Activated CD4-positive, alpha-beta T cell treated with anti-CD3 and anti-CD28 coated beads, Interleukin-2, Interleukin-4, amounts not matched to agents 100 ng/mL and 50 ng/mL, durations not matched to agents 16 hours and 8 hours (primary cell): Measurements from ENCODE around the gene MRPL10.

Experiments used
- DNase-seq: peaks from one replicate; pipeline ENCODE4 v3.0.0-alpha.2; 2020; ENCODE audit warnings: low spot score

The MRPL10 gene

DNA sequence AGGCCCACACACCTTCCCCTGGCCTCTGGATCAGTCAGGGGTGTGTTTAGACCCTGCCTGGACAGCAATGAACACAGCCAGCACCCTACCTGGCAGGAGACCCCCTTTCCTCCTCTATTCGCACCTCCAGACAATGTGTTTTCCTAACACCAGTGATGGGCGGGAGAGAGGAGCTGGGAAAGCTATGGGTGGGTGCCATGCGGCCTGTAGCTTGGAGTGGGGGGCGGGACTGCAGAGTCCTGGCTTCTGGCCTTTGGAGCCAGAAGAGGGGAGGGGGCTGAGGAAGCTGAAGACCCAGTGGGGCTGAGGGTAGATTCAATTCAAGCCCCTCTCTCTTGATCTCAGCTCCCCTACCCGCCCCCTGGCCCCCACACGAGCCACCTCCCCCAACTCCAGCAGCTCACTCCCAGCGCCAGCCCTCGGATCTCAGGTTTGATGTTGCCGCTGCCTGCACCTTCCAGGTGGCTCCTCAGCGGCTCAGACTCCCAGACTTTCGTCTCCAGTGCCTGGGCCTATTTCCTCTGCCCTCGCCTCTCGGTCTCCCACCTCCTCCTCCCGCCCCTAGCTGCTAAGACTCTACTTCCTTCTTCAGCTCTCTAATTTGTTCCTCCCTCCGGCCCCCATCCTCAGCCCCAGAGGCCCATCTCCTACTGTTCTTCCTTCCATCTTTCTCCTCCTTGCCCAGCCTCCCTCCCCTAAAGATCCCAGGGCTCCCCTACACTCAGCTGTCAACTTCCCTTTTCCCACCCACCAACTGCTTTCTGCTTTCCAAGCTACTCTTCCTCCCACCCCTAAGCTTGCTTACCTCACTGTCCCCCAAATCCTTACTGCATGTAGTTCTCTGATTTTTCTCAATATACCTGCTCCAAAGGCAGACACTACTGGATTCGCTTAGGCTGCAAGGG lies 26.5 kb upstream of the MRPL10 start:
- DNase-seq, result no peak

- DNase-seq, result no peak
Observed at GRCh38 chr17:47856830-47857229, 25.5 kb upstream of the MRPL10 start.

DNA sequence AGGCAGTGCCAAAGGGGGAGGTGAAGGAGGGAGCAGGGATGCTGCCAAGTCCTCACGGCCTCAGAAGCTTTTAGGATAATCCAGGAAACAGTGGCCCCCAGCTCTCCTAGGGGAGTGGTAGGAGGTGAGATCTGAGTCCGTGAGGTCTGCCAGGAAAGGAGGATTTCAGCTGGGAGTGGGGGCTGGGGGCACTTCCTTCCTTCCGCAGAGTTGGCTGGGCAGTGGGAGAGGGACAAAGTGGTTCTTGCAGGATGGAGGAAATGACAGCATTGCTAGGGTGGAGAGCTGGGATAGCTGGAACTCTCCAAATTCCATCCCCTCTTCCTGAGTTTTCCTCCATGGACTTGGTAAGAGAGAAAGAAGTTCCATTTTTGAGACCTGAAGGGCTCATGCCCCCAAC lies 24.4 kb upstream of the MRPL10 start:
- no peak for DNase-seq

- DNase-seq, result no peak
Observed at GRCh38 chr17:47853616-47854015, 22.3 kb upstream of the MRPL10 start.

DNA sequence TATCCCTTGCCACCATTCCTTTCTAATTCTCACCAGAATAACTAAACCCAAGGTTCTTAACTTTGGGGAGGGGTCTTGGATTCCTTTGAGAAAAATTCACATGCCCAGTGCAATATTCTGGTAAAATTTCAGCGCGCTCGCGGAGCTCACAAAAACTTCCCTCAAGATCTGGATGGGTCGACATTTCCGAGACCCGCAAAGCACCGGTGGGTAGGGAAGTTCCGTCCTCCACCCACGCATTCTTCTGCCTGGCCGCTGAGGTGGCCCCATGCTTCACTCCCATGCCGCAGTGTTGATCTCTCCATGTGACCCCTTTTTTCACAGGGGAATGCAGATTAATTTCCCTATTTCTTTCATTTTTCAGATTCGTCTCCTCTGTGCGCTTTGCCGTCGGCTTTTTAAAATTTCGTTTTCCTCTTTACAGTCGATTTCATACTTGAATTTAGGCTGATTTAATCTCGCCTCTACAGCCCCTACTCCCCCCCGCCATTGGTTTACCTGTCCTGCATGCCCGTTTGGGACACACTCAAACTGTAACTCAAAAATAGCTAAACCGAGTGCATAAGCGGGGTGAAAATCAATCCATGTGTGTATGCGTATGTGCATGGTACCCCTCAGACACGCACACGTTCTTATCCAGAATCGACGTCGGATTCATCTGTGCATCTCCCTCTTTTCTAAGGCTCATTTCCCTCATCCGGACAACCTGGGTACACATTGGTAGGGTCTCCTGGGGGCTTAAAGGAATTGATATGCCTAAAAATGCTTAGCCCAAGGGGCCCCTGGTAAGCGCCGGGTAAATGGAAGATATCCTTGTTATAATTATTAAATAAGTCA lies 21.0 kb upstream of the MRPL10 start:
- DNase-seq, result no peak

DNA sequence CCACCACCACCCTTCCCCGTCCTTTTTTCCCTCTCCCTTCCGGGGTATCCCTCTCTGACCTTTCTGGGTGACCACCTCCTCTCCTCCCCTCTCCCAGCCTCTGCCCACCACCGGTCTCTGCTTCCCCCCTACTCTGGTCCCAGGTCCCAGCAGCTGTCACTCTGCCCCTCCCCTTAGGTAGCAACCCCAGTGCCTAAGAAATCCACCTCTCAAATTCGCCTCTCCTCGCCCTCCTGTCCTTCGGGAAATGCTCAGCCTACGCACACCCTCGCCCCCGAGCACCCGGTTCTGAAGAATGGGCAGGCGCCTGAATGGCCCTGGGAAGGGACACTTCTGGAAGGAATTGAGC lies 20.4 kb upstream of the MRPL10 start:
- no peak for DNase-seq

DNA sequence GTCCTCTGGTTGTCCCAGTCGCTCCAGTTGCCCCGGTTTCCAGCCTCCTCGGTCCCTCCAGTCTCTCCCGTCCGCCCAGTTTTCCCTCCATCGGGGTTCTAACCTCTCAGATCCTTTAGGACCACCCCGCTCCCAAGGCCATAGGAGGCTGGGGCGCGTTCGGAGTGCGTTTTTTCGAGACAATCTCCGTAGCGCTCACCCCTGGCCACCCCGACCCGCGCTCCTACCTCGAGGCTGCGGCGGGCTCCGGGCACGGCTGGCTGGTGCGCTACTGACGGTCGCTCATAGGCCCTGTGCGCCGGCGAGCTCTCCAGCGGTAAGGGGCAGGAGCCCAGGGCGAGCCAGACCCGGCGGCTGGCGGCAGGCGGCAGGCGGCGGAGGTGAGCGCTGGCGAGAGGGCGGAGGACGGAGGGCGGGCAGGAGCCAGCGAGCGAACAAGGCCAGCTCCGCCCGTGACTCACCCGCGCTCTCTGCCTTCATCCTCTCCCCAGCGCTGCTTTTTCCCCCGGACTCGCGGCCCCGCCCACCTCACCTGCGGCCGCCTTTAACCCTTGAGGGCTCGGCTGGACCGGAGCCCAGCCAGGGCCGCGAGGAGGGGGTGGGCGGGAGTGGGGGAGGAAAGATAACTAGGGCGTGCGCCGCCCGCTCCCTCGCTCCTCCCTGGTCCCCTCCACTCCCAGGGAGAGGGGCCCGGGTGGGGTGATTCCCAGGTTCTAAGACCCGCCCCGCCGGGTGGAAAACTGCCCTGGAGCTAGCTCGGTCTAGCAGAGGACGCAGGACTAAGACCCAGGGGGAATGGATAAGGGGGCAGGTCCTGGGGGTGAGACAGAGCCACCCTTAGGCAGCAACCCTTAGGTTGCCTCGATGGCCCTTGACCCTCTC lies 19.6 kb upstream of the MRPL10 start, which contains the start of gene SP6:
Gene SP6 (minus strand): TSS at position 472 of the 882 bp plus-strand sequence. CDS start 2,734 bp downstream, outside the sequence.
- peak; percentile 42 for DNase-seq

- DNase-seq, result no peak
Observed at GRCh38 chr17:47850373-47850691, 19.0 kb upstream of the MRPL10 start.

GRCh38 chr17:47848198-47848513 lies 16.8 kb upstream of the MRPL10 start:
- no peak for DNase-seq

DNA sequence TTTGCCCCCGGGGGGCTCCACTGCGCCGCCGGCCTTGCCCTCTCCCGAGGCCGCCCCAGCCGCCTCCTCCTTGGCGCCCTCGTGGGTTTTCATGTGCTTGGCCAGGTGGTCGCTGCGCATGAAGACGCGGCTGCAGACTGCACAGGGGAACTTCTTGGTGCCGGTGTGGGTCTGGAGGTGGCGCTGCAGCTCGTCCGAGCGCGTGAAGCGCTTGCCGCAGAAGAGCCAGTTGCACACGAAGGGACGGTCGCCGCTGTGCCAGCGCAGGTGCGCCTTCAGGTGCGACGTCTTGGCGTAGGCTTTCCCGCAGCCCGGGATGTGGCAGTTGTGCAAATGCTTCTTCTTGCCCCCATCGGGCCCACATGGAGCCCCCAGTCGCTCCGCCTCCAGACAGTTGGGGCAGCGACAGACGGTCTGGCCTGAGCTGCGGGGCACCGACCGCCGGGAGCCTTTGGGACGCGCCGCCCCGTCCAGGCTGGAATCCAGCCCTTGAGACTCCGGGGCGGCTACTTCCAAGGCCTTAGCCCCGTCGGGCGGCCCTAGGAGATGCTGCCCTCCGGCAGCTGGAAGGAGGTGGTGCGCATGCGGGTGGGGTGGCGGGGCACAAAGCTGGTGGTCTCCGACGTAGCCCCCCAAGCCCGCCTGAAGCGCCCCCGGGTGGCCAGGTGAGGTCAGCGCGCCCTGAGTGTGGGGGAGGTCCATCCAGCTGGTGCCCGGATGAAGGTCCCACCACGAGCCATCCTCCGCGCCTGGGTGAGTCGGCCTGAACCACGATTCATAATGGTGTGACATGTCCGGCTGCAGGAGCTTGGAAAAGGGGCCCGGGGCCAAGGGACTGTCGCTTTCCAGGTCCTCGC lies 16.2 kb upstream of the MRPL10 start:
- DNase-seq, result no peak

DNA sequence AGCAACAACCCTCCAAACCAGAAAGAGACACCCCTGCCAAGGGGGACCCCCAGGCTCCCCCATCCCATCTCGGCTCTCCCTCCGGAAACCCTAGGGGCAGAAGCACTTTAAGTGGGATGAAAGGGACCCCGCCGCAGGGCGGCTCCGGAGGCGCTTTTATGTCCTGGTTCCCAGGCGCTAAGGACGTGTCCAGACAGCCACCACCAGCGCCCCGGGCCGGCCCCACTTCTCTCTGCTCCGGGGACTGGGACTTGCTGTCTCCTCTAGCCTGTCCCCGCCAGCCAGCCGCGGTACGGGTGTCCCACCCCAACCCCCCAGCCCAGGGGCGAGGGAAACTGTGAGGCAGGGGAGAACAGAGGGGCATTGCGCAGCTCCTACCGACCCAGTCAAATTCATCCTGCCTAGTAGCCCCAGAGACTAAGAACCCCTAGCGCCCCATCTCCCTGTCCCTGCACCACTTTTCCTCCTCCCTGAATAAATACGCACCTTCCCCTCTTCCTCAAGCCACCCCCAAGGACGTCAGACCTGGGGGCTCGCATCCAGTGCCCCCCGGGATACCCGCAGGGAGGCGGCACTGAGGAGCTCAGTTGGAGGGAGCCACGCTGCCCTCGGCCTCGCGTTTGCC lies 15.5 kb upstream of the MRPL10 start:
- no peak for DNase-seq

DNA sequence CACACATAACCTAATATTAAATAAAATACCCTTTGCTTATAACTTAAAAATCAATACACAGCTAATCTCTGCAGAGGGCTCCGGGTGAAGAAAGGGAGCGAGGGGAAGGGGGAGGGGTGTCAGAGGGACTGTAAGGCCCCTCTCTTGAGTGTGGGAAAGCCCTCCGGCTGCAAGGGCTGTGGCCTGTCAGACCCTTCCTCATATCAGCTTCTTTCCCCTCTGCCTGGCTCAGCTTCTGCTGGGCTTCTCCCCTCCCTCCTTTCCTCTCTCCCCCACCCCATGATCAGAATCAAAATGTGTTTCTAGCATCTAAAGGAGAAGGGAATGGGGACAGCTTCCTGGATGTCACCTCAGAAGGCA lies 14.4 kb upstream of the MRPL10 start:
- DNase-seq, result no peak

- no peak for DNase-seq
Observed at GRCh38 chr17:47844814-47845715, 13.7 kb upstream of the MRPL10 start.

DNA sequence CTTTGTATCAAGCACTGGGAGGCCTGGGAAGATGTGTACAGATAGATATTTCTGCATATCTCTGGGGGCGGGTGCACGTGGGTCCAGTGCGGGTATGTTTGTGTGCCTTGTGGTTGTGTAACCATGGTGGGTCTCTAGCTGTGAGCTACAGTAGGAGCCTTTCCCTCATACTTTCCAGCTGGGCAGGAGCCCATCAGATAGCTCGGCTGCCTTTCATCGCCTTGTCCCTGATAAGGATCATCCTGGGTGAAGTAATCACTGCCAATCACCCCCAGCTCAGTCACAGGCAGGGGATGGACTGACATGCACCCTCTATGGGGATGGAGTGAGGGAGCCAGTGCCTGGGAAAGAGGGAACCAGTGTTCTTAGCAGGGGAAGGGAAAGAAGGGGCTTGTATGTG lies 12.9 kb upstream of the MRPL10 start:
- no peak for DNase-seq

GRCh38 chr17:47843391-47843730 lies 12.0 kb upstream of the MRPL10 start:
- no peak for DNase-seq

GRCh38 chr17:47841488-47842291 lies 10.3 kb upstream of the MRPL10 start:
- DNase-seq, result no peak

GRCh38 chr17:47840742-47841487 lies 9.6 kb upstream of the MRPL10 start, which contains the start of gene SCRN2:
Gene SCRN2 (minus strand): TSS chr17:47841273. CDS start chr17:47840843, 430 bp downstream.
- DNase-seq, result peak; percentile 93

DNA sequence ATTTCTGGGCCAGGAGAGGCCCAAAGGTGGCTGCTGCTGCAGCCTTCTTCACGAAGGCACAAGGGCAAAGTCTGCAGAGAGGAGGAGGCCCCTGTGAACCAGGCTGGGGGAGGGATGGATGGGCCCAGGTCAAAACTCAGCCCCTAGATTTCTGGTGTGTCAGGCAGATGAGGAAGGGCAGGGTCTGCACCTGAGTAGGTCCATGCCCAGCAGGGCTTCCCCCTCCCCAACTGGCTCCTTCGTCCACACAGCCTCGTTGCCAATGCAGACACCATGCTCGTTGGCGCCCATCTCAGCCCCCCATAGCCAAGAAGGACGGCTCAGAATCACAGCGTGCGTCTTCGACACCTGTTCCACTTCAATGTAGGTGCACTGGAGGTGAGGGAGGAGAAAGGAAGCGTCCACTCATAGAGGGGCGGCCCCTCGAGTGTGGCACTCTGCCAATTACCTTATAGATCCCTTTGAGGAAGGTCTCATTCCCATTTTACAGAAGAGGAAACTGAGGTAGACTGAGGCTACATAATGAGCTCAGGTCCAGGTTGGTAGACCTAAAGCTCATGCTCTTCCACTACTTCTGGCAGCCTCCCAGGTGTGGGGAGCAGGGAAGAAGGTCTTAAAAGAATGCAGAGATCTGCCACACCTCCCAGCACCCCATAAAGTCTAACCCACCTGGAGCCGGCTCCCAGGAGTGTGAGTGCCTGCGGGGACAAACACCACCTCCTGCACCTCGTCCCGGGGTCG lies 8.8 kb upstream of the MRPL10 start:
- DNase-seq, result no peak
